ENCODE data around the gene ARL2BP. TPM values are rescaled to one million over a fixed set of nuclear protein-coding genes. Genes with fewer than 3 reads are reported as not detected.

ARL2BP gene
- total and polyA plus RNA-seq, 2 of the 13 experiments (the other 11 are each of a cell fraction or from before 2014, with no cell fraction given): 64.3 to 67.6 TPM

DNA sequence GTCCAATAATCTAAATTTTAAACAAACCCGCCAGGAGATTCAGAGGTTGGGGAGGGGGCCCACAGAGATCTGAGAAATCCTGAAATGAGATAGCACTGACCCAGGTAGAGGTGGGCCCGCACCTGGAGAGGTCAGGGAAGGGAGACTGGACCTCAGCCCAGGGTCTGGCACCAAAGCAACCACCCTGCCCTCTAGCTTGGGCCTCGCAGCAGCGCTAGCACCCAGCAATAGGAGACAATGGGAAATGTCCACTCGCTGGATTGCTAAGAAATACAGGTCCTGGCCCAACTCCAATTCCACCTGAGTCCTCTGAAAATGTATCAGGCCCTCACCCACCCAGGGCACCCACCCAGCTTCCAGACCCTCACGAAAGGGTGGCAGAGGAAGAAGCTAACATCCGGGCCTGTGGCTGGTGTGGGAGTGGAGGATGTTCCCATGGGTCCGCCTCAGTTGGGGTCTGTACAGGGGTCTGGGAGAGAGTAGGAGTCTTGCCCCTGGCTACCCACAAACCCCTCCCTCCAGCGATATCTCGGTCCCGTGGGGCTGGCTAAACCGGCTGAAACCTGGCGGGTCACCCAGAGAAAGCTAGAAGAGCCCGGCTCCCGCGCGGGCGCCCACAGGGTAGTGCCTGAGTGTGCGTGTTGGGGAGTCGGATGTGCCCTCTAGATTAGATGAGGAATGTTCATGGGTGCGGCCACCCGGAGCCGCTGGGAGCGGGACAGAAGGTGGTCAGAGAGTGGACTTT, 38.3 kb downstream of the ARL2BP start (continued):
- TF ChIP-seq TAF1 (CRISPR knock-in tag; IDR thresholded peaks at IDR 0.05) (no peak), ZNF570 (CRISPR knock-in tag; IDR thresholded peaks at IDR 0.05; ENCODE audit: borderline replicate concordance) (no peak), TEF (CRISPR knock-in tag; IDR thresholded peaks at IDR 0.05) (no peak), ZNF335 (CRISPR knock-in tag; IDR thresholded peaks at IDR 0.05) (no peak), ZNF101 (CRISPR knock-in tag; IDR thresholded peaks at IDR 0.05; ENCODE audit: borderline replicate concordance, low read depth) (no peak), ZNF180 (CRISPR knock-in tag; IDR thresholded peaks at IDR 0.05; ENCODE audit: borderline replicate concordance, low read depth) (no peak), HNF4G (IDR thresholded peaks at IDR 0.05; ENCODE audit: borderline replicate concordance, low read depth, low read length) (no peak; the same call in 1 of the 2 replicates), HNF4G (CRISPR knock-in tag; IDR thresholded peaks at IDR 0.05; ENCODE audit: borderline replicate concordance, low read depth) (peak; percentile 48), NFYB (CRISPR knock-in tag; IDR thresholded peaks at IDR 0.05) (no peak), MZF1 (CRISPR knock-in tag; IDR thresholded peaks at IDR 0.05; ENCODE audit: borderline replicate concordance) (no peak), ZSCAN9 (CRISPR knock-in tag; IDR thresholded peaks at IDR 0.05; ENCODE audit: borderline replicate concordance) (no peak), CCAR2 (optimal IDR thresholded peaks at IDR 0.05; ENCODE audit: low read depth, low read length) (no peak), ZNF747 (CRISPR knock-in tag; IDR thresholded peaks at IDR 0.05; ENCODE audit: borderline replicate concordance) (no peak; the same call in 1 of the 2 replicates), ZBTB7A (CRISPR knock-in tag; IDR thresholded peaks at IDR 0.05) (no peak), ZFAT (CRISPR knock-in tag; conservative IDR thresholded peaks at IDR 0.05) (no peak), ZNF572 (CRISPR knock-in tag; IDR thresholded peaks at IDR 0.05) (no peak), ZNF549 (CRISPR knock-in tag; IDR thresholded peaks at IDR 0.05) (no peak)
- TF ChIP-seq, protein P1, sequence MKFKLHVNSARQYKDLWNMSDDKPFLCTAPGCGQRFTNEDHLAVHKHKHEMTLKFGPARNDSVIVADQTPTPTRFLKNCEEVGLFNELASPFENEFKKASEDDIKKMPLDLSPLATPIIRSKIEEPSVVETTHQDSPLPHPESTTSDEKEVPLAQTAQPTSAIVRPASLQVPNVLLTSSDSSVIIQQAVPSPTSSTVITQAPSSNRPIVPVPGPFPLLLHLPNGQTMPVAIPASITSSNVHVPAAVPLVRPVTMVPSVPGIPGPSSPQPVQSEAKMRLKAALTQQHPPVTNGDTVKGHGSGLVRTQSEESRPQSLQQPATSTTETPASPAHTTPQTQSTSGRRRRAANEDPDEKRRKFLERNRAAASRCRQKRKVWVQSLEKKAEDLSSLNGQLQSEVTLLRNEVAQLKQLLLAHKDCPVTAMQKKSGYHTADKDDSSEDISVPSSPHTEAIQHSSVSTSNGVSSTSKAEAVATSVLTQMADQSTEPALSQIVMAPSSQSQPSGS (CRISPR knock-in tag; IDR thresholded peaks at IDR 0.05): no peak
- TF ChIP-seq, protein P2, sequence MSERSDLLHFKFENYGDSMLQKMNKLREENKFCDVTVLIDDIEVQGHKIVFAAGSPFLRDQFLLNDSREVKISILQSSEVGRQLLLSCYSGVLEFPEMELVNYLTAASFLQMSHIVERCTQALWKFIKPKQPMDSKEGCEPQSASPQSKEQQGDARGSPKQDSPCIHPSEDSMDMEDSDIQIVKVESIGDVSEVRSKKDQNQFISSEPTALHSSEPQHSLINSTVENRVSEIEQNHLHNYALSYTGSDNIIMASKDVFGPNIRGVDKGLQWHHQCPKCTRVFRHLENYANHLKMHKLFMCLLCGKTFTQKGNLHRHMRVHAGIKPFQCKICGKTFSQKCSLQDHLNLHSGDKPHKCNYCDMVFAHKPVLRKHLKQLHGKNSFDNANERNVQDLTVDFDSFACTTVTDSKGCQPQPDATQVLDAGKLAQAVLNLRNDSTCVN (CRISPR knock-in tag; IDR thresholded peaks at IDR 0.05; ENCODE audit: borderline replicate concordance): no peak
- TF ChIP-seq, protein P3, sequence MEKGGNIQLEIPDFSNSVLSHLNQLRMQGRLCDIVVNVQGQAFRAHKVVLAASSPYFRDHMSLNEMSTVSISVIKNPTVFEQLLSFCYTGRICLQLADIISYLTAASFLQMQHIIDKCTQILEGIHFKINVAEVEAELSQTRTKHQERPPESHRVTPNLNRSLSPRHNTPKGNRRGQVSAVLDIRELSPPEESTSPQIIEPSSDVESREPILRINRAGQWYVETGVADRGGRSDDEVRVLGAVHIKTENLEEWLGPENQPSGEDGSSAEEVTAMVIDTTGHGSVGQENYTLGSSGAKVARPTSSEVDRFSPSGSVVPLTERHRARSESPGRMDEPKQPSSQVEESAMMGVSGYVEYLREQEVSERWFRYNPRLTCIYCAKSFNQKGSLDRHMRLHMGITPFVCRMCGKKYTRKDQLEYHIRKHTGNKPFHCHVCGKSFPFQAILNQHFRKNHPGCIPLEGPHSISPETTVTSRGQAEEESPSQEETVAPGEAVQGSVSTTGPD (CRISPR knock-in tag; IDR thresholded peaks at IDR 0.05): no peak
- TF ChIP-seq, protein P4, sequence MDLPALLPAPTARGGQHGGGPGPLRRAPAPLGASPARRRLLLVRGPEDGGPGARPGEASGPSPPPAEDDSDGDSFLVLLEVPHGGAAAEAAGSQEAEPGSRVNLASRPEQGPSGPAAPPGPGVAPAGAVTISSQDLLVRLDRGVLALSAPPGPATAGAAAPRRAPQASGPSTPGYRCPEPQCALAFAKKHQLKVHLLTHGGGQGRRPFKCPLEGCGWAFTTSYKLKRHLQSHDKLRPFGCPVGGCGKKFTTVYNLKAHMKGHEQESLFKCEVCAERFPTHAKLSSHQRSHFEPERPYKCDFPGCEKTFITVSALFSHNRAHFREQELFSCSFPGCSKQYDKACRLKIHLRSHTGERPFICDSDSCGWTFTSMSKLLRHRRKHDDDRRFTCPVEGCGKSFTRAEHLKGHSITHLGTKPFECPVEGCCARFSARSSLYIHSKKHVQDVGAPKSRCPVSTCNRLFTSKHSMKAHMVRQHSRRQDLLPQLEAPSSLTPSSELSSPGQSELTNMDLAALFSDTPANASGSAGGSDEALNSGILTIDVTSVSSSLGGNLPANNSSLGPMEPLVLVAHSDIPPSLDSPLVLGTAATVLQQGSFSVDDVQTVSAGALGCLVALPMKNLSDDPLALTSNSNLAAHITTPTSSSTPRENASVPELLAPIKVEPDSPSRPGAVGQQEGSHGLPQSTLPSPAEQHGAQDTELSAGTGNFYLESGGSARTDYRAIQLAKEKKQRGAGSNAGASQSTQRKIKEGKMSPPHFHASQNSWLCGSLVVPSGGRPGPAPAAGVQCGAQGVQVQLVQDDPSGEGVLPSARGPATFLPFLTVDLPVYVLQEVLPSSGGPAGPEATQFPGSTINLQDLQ (CRISPR knock-in tag; IDR thresholded peaks at IDR 0.05): no peak
- TF ChIP-seq, protein P5, sequence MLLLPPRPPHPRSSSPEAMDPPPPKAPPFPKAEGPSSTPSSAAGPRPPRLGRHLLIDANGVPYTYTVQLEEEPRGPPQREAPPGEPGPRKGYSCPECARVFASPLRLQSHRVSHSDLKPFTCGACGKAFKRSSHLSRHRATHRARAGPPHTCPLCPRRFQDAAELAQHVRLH (CRISPR knock-in tag; IDR thresholded peaks at IDR 0.05; ENCODE audit: borderline replicate concordance, low read depth): no peak
